Esophagus muscularis mucosa (tissue), 4 donors: ENCODE results near the gene TPGS2. TPM values are rescaled to one million over a fixed set of nuclear protein-coding genes. Genes with fewer than 3 reads are reported as not detected.

Experiments
- DNase-seq: peaks from one replicate; pipeline ENCODE4 v3.0.0-alpha.2; 2017; ENCODE audit errors: extremely low spot score
- H3K27ac ChIP-seq, 4 donors: fragments of 200-600 bp; sonication (generic); replicated peaks in 1 of 4; 1 replicate in 3 of 4; 2 replicates in 1 of 4; pipeline ENCODE4 v1.5.1; 2016 to 2019; ENCODE audit warnings: mild to moderate bottlenecking in 1 of 4
- H3K27me3 ChIP-seq, 4 donors: fragments of 200-600 bp; sonication (generic); one replicate each; pipeline versions ENCODE4 v1.5.1 to v1.6.0; 2016 to 2019
- H3K36me3 ChIP-seq, 4 donors: fragments of 200-600 bp; sonication (generic); one replicate each; pipeline ENCODE4 v1.5.1; 2016 to 2019
- H3K4me1 ChIP-seq, 4 donors: fragments of 200-600 bp; sonication (generic); one replicate each; pipeline ENCODE4 v1.5.1; 2016 to 2019
- H3K4me3 ChIP-seq, 4 donors: fragments of 200-600 bp; sonication (generic); 1 replicate in 2 of 4; 2 replicates in 2 of 4; pipeline ENCODE4 v1.5.1; 2016 to 2019; ENCODE audit warnings: mild to moderate bottlenecking in 4 of 4, moderate library complexity in 1 of 4
- H3K9me3 ChIP-seq, 4 donors: fragments of 200-600 bp; sonication (generic); 1 replicate in 3 of 4; 2 replicates in 1 of 4; pipeline ENCODE4 v1.5.1; 2016 to 2019
- EP300 ChIP-seq: sonication (generic); formaldehyde crosslinking; IDR thresholded peaks from one replicate; pipeline ENCODE4 v1.6.1; 2017; ENCODE audit warnings: antibody characterized with exemption
- POLR2A ChIP-seq: fragments of 450-650 bp; IDR thresholded peaks from one replicate; pipeline ENCODE4 v1.6.1; 2017; ENCODE audit warnings: antibody characterized with exemption, moderate library complexity, mild to moderate bottlenecking, low read depth
- POLR2AphosphoS5 ChIP-seq, 2 donors: sonication (generic); formaldehyde crosslinking; IDR thresholded peaks; one replicate each; pipeline ENCODE4 v1.6.1; 2017; ENCODE audit warnings: antibody characterized with exemption in 2 of 2
- WGBS: methylation state at CpG from one replicate; pipeline ENCODE4 v1.1.5; 2018; 5-methylcytosine and 5-hydroxymethylcytosine counted together
- intact Hi-C: fragments of 100-400 bp; cut with DNase I; formaldehyde crosslinking; loops from one replicate; pipeline ENCODE4 v1.15.1; 2023
- total RNA-seq, 4 donors: library from RNA; depleted of rRNA; stranded (reverse); fragments of >200 nt; gene quantifications; one replicate each; pipeline versions ENCODE4 v1.1.0 to v1.2.1, GENCODE V29; 2016
- TF ChIP-seq, protein P1 (sequence below), 3 experiments: fragments of 200-600 bp in 2 of 3; fragments of 450-650 bp in 1 of 3; sonication (generic) in 2 of 3; IDR thresholded peaks; one replicate each; pipeline ENCODE4 v1.5.1; 2017 to 2019; ENCODE audit warnings: antibody characterized with exemption in 3 of 3, mild to moderate bottlenecking in 2 of 3, moderate library complexity in 1 of 3

Gene TPGS2
- total RNA-seq, 4 donors from 2014 or later: 74.3 to 117 (median 91.5) TPM

DNA sequence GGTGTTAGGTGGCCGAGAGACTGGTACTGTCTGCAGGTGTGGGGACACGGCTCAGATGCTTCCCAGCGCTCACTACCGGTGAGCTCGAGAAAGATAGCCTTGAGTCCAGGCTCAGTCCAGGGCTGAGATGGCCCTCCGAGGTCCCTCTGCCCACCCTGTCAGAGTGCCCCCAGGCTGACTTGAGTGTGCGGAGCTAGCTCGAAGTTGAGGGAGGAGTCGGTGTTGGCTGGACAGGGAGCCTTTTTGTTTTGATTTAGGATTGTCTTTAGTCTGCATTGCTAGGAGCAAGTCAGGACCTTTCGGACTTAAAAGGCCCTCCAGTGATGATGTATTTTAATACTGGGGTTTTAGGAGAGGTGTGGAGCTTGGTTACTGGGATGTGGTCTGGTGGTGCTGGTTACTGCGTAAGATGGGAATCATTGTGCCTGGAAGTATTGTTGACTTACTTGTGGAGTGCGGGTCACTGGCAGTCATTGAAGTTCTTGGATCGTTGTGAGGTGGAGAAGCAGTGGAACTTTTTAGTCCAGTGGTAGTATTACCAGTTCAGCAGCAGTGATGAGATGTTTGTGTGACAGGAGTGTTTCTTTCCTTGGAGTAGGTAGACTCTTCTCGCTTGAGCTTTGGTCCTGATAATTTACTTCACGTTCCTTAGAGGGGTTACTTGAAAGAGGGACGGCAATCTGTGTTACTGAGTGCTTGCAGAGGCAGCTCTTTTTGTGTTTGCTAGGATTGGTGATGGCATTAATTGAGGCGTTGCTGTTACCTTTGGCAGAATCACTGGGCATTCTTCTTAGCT lies 758 bp upstream of the TPGS2 start:
- Histone ChIP-seq H3K4me1 (peaks cover 15 to 30% (median 24%) of the 10 kb centered on the region in 4 donors), H3K27ac (peak overlapping the region; percentile 80 to 88 (median 84)), H3K27me3 (no peaks in the 10 kb centered on the region), H3K36me3 (no peaks in the 10 kb centered on the region), H3K9me3 (no peaks in the 10 kb centered on the region), H3K4me3 (peak overlapping the region; percentile 69 to 85 (median 78))
- DNase-seq: no peak
- TF ChIP-seq POLR2A (no peak), POLR2AphosphoS5 (IDR thresholded peaks at IDR 0.05) (no peak)
- TF ChIP-seq, protein P1, sequence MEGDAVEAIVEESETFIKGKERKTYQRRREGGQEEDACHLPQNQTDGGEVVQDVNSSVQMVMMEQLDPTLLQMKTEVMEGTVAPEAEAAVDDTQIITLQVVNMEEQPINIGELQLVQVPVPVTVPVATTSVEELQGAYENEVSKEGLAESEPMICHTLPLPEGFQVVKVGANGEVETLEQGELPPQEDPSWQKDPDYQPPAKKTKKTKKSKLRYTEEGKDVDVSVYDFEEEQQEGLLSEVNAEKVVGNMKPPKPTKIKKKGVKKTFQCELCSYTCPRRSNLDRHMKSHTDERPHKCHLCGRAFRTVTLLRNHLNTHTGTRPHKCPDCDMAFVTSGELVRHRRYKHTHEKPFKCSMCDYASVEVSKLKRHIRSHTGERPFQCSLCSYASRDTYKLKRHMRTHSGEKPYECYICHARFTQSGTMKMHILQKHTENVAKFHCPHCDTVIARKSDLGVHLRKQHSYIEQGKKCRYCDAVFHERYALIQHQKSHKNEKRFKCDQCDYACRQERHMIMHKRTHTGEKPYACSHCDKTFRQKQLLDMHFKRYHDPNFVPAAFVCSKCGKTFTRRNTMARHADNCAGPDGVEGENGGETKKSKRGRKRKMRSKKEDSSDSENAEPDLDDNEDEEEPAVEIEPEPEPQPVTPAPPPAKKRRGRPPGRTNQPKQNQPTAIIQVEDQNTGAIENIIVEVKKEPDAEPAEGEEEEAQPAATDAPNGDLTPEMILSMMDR (IDR thresholded peaks at IDR 0.05): no peak
- WGBS: 19% methylated on average over 16 of the region's 17 CpGs
- intact Hi-C loops: no loop called here

DNA sequence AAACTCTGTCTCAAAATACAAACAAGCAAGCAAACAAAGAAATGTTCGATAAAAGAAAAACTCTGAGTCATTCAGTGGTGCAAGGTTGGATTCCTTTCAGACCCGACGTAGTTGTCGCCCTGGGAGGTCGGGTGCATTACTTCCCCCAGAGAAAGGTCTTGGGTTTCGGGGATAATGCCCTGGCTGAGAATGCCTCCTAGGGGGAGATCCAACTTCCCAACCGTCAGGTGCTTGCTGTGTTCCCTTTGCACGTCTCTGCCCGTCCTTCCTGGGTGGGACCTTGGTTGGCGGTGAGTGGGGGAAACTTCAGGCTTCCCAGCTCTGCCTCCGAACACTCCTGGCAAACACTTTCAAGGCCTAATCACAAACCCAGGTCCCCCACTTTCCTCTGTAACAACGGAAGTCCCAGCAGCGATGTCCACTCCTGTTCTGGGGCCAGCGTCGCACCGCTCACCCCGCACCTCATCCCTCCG lies 609 bp downstream of the TPGS2 start:
- under 1% methylated on average over 17 of the region's 18 CpGs for WGBS
- H3K4me3 ChIP-seq: peak overlapping the region; percentile 69 to 85 (median 78)
- H3K4me1 ChIP-seq: peaks cover 15 to 30% (median 24%) of the 10 kb centered on the region in 4 donors
- TF ChIP-seq, protein P1 (IDR thresholded peaks at IDR 0.05): no peak
- TF ChIP-seq POLR2A (no peak), POLR2AphosphoS5 (IDR thresholded peaks at IDR 0.05) (no peak)
- H3K27me3 ChIP-seq: no peaks in the 10 kb centered on the region
- intact Hi-C loops: no loop called here
- peak overlapping the region; percentile 80 to 88 (median 84) for H3K27ac ChIP-seq
- DNase-seq: no peak
- no peaks in the 10 kb centered on the region for H3K9me3 ChIP-seq
- peaks cover 0 to under 1% (median 0%) of the 10 kb centered on the region in 4 donors for H3K36me3 ChIP-seq

DNA sequence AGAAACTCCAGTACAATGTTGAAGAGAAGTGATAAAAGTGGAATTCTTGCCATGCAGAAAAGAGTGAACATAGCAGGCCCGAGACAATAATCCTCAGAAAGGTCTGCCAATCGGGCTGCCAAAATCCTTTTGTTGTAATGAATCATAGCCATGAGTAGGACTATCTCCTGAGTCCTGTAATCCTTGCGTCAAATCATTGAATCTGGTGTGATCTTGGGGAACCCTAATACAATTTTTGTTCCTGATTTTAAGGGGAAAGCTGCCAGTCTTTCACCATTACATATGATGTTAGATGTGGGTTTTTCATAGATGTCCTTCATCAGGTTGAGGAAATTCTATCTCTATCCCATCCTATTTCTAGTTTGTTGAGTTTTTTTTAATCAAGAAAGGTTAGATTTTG lies 2.2 kb downstream of the TPGS2 start:
- intact Hi-C loops: no loop called here
- H3K4me3 ChIP-seq: no peak overlapping the region
- peaks cover 0 to 11% (median 0%) of the 10 kb centered on the region in 4 donors for H3K36me3 ChIP-seq
- H3K27ac ChIP-seq: no peak overlapping the region
- H3K27me3 ChIP-seq: no peaks in the 10 kb centered on the region
- peaks cover 15 to 30% (median 24%) of the 10 kb centered on the region in 4 donors for H3K4me1 ChIP-seq
- DNase-seq: no peak
- no peak for TF ChIP-seq POLR2AphosphoS5 (IDR thresholded peaks at IDR 0.05)
- no peak for TF ChIP-seq EP300
- TF ChIP-seq POLR2A: no peak
- TF ChIP-seq, protein P1 (IDR thresholded peaks at IDR 0.05): no peak
- H3K9me3 ChIP-seq: no peaks in the 10 kb centered on the region
- WGBS: 94% methylated on average over 3 of the region's 3 CpGs

DNA sequence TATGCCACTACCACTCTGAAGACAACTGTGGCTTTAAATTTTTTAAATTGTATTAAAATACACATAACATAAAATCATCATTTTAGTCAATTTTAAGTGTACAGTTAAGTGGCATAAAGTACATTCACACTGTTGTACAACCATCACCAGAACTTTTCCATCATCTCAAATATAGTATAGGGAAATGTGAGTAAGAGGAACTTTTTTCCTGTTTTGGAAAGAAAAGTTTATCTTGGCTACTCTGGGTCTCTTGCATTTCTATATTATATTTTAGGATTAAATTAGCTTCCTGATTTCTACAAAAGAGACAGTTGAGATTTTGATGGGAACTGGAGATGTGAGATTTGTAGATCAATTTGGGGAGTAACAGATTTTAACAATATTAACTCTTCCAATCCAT lies 3.3 kb downstream of the TPGS2 start:
- Histone ChIP-seq H3K27ac (no peak overlapping the region), H3K27me3 (no peaks in the 10 kb centered on the region), H3K4me3 (no peak overlapping the region), H3K36me3 (peaks cover 0 to 11% (median 0%) of the 10 kb centered on the region in 4 donors), H3K9me3 (no peaks in the 10 kb centered on the region), H3K4me1 (peaks cover 15 to 25% (median 21%) of the 10 kb centered on the region in 4 donors)
- no peak for DNase-seq
- intact Hi-C loops: no loop called here
- TF ChIP-seq POLR2A: no peak

- Histone ChIP-seq H3K36me3 (peaks cover 10 to 34% (median 16%) of the 10 kb centered on the region in 4 donors), H3K9me3 (no peaks in the 10 kb centered on the region), H3K4me3 (no peak overlapping the region), H3K4me1 (no peaks in the 10 kb centered on the region), H3K27ac (no peak overlapping the region), H3K27me3 (no peaks in the 10 kb centered on the region)
- DNase-seq: no peak
- no peak for TF ChIP-seq POLR2A
- TF ChIP-seq EP300: no peak
- TF ChIP-seq, protein P1 (IDR thresholded peaks at IDR 0.05): no peak
- TF ChIP-seq POLR2AphosphoS5 (IDR thresholded peaks at IDR 0.05): no peak
- intact Hi-C loops: no loop called here
- WGBS: 94% methylated on average over 4 of the region's 4 CpGs
Measured at GRCh38 chr18:36821681-36822080, 7.1 kb downstream of the TPGS2 start.
